Activated naive CD4-positive, alpha-beta T cell treated with anti-CD3 and anti-CD28 coated beads, Interleukin-2, amount 50 U/mL, for 72 hours (primary cell): Measurements from ENCODE around the gene SMC5. TPM values are rescaled to one million over a fixed set of nuclear protein-coding genes. Genes with fewer than 3 reads are reported as not detected.
A peak's percentile ranks its signal among the peaks of the same experiment; 100 is the strongest.

ENCODE experiments used
- ATAC-seq, 2 donors: fragments of 150-1000 bp; cut with Tn5 transposase; 2 replicates each; pipeline ENCODE4 v1.10.0; 2021; ENCODE audit warnings: mild to moderate bottlenecking in 2 of 2, moderate library complexity in 2 of 2
- DNase-seq, 2 donors: peaks; one replicate each; pipeline ENCODE4 v3.0.0; 2021 to 2022; ENCODE audit warnings: low spot score in 2 of 2
- H3K27ac Mint-ChIP-seq, 2 donors: one replicate each; pipeline ENCODE4 v1.8.0; 2022; ENCODE audit warnings: mild to moderate bottlenecking in 2 of 2, mixed read lengths in 2 of 2
- H3K36me3 Mint-ChIP-seq, 2 donors: one replicate each; pipeline ENCODE4 v1.8.0; 2022; ENCODE audit warnings: mixed read lengths in 2 of 2
- H3K9me3 Mint-ChIP-seq, 2 donors: one replicate each; pipeline ENCODE4 v1.8.0; 2022; ENCODE audit warnings: mixed read lengths in 2 of 2
- total RNA-seq, 2 donors: library from RNA; stranded (reverse); gene quantifications; one replicate each; pipeline ENCODE4 v1.2.3, GENCODE V29; 2022

Gene SMC5
- total RNA-seq, 2 donors from 2014 or later: 39.8 to 45.7 TPM

DNA sequence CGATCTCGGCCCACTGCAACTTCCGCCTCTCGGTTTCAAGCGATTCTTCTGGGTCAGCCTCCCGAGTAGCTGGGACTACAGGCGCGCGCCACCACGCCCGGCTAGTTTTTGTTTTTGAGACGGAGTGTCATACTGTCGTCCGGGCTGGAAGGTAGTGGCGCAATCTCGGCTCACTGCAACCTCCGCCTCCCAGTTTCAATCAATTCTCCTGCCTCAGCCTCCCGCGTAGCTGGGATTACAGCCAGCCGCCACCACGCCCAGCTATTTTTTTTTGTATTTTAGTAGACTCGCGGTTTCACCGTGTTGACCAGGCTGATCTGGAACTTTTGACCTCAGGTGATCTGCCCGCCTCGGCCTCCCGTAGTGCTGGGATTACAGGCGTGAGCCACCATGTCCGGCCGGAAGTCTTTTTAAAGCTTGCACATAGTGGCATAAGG lies 1.2 kb downstream of the SMC5 start:
- ATAC-seq: no peak
- Mint-ChIP-seq H3K36me3 (peaks cover 47 to 51% of the 10 kb centered on the region in 2 donors), H3K9me3 (no peaks in the 10 kb centered on the region), H3K27ac (peak overlapping the region; percentile 93 to 95)
- DNase-seq: no peak

DNA sequence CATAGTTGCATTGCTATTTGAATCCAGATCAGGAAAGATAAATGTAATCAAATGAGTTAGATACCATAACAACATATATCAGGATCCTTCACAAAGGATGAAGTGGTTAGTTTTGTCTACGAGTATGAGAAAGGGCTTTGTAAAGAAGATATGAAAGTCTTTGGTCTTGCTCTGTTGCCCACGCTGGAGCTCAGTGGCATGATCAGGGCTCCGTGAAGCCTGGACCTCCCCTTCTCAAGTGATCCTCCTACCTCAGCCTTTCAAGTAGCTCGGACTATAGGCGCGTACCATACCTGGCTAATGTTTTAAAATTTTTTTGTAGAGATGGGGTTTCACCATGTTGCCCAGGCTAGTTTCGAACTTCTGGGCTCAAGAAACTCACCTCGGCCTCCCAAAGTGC lies 1.8 kb downstream of the SMC5 start:
- no peaks in the 10 kb centered on the region for H3K9me3 Mint-ChIP-seq
- ATAC-seq: no peak
- peak overlapping the region; percentile 2 to 95 for H3K27ac Mint-ChIP-seq
- H3K36me3 Mint-ChIP-seq: peaks cover 48 to 52% of the 10 kb centered on the region in 2 donors
- DNase-seq: no peak

- ATAC-seq (no peak), DNase-seq (no peak)
- Mint-ChIP-seq H3K27ac (peak overlapping the region in 1 of 2 donors; percentile 33), H3K36me3 (peaks cover 48 to 52% of the 10 kb centered on the region in 2 donors), H3K9me3 (no peaks in the 10 kb centered on the region)
These were observed 2.5 kb downstream of the SMC5 start for GRCh38 chr9:70261131-70261870.

- Mint-ChIP-seq H3K27ac (peak overlapping the region in 1 of 2 donors; percentile 33), H3K36me3 (peaks cover 49 to 52% of the 10 kb centered on the region in 2 donors)
- no peak for ATAC-seq
These were observed 3.6 kb downstream of the SMC5 start for GRCh38 chr9:70262366-70262765.

DNA sequence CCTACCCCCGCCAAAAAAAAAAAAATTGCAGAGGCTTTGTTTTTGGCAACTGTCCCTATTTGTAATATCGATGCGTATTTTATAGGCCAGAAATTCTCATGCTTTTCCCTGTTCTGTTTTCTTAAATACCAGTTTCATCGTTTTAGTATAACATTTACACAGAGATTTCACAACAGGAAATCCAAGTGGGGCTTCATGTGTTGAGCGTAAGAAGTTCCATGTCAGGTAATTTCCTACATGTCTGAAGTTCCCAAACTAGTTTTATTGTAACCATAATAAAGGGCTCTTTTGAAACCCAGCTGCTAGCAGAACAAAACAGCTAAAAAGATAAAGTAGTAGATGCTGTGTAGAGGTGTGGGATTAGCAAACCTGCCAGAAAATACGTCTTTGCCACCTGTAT lies 4.2 kb downstream of the SMC5 start:
- no peaks in the 10 kb centered on the region for H3K9me3 Mint-ChIP-seq
- H3K36me3 Mint-ChIP-seq: peaks cover 50 to 54% of the 10 kb centered on the region in 2 donors
- DNase-seq (no peak), ATAC-seq (no peak)
- H3K27ac Mint-ChIP-seq: peak overlapping the region in 1 of 2 donors; percentile 33

More at GRCh38 chr9:70262366-70262765, 3.6 kb downstream of the SMC5 start:
- no peak for DNase-seq
- H3K9me3 Mint-ChIP-seq: no peaks in the 10 kb centered on the region

DNA sequence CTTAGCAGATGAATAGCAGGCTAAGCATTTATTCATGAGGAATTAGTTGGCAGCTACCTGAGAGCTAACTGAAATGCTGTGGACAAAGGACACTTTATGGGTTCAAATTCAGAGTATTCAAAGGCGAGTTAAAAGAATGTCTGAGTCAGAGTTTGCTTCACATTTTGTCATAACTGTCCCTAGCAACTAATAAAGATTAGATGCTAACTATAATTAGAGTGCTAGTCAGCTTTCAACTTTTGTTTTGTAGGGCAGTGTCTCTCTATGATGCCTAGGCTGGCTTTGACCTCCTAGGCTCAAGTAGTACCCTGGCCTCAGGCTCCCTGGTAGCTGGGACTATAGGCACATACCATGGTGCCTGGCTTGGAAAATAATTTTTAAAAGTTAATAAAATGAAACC lies 4.6 kb downstream of the SMC5 start:
- peaks cover 46 to 54% of the 10 kb centered on the region in 2 donors for H3K36me3 Mint-ChIP-seq
- H3K27ac Mint-ChIP-seq: no peak overlapping the region
- no peaks in the 10 kb centered on the region for H3K9me3 Mint-ChIP-seq
- no peak for ATAC-seq
- DNase-seq: no peak

GRCh38 chr9:70278305-70278704 lies 19.5 kb downstream of the SMC5 start:
- H3K36me3 Mint-ChIP-seq: peaks cover 5 to 15% of the 10 kb centered on the region in 2 donors
- no peak overlapping the region for H3K27ac Mint-ChIP-seq
- ATAC-seq: no peak
- DNase-seq: no peak
- H3K9me3 Mint-ChIP-seq: no peaks in the 10 kb centered on the region

DNA sequence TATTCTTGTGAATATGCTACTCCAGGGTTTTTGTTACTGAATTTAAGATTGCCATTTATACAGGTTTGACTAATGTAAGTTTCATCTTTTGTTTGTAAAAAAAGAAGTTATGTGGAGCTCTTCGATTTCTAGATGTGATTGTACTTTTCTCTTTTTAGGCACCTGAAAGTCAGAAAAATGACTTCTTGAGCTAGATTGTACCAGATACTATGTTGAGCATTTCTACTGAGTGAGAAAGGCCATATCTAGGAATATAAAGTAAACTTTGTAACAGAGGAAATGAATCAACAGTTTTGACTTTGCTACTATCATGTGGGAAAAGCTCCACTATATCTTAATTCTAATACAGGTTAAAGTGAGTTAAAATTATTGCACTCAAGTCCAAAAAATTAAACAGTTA lies 25.1 kb downstream of the SMC5 start:
- Mint-ChIP-seq H3K9me3 (no peaks in the 10 kb centered on the region), H3K36me3 (peaks cover 11 to 23% of the 10 kb centered on the region in 2 donors), H3K27ac (no peak overlapping the region)
- ATAC-seq: peak in 1 of 2 donors; percentile 64
- DNase-seq: no peak

DNA sequence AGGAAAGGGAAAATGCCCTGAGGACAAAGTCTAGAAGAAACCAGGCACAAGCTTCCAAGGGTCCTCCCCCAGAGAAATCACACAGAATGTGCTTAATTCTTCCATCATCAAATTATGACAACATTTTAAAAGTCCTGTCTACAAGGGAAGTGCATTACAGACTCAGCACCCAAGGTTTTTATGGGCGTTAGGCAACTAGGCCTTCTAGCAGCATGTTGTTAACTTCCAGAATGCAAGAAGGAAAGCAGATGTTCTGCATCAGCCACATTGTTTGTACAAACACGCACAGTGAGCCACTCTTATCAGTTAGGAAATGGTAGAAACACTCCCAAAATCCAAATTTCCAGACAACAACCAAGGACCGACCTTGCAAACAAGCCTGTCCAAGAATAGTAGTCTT lies 26.5 kb downstream of the SMC5 start:
- H3K9me3 Mint-ChIP-seq: no peaks in the 10 kb centered on the region
- DNase-seq: no peak
- H3K36me3 Mint-ChIP-seq: peaks cover 11 to 35% of the 10 kb centered on the region in 2 donors
- no peak overlapping the region for H3K27ac Mint-ChIP-seq
- ATAC-seq: no peak

DNA sequence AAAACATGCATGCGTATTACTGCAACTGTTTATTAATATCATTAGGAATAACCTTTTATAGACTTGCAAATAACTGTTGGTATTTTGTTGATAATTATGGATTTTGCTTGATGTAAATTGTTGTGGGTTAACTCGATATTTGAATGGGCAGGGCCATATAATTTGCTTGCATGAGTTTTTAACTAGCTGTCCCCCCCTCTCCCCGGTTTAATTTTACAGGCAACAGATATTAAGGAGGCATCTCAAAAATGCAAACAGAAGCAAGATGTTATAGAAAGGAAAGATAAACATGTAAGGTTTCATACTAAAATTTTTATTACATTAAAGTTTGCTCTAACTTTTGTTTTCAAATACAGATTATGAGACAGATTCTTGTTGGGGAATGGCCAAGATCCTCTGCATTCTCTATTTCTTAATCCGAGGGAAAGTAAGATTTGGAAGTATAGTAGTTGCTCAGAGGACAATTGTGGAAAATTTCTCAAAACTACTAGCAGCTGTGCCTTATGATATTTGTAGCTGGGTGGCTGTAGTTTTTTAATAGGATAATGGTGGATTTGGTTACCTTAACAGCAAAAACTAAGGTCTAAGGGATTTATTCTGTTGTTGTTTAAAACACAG lies 27.3 kb downstream of the SMC5 start:
- DNase-seq: no peak
- Mint-ChIP-seq H3K27ac (peak overlapping the region in 1 of 2 donors; percentile 62), H3K36me3 (peaks cover 17 to 43% of the 10 kb centered on the region in 2 donors), H3K9me3 (no peaks in the 10 kb centered on the region)
- ATAC-seq: no peak

DNA sequence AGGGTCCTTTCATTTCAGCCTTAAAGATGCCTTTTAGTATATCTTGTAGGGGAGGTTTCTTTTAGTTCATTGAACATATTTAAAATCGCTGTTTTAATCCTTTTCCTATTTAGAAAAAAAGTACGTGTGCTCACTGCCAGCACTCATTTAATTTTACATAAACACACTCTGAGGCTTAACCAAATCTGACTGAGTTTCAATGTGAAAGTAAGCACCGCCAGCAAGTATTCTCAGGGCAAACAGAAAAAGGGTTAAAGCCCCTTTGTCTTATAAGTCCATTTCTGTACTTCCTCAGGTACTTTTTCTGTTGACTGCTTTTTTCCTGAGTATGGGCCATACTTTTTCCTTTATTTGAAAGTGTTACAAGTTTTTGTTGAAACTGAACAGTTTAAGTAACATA lies 31.8 kb downstream of the SMC5 start:
- Mint-ChIP-seq H3K9me3 (peaks cover 0 to 11% of the 10 kb centered on the region in 2 donors), H3K36me3 (peaks cover 32 to 69% of the 10 kb centered on the region in 2 donors), H3K27ac (no peak overlapping the region)
- no peak for ATAC-seq
- no peak for DNase-seq

DNA sequence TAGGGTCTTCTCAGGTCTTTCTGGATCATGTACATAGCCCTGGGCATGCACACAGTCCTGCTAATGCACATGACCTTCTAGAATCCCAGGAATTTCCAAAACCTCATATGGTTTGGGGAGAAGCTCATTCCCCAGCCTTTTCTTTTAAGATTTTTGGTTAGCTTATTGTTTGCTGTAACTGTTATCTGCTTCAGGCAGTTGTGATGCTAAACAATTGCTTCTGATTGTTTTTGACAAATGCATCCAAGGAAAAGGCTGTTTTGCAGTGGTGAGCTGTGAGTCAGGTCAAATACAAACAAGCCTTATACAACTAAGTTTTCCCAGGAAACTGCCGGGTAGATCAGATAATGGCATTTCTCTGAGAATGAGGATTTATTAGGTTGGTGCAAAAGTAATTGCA lies 32.7 kb downstream of the SMC5 start:
- Mint-ChIP-seq H3K9me3 (peaks cover 0 to 11% of the 10 kb centered on the region in 2 donors), H3K27ac (no peak overlapping the region), H3K36me3 (peaks cover 32 to 69% of the 10 kb centered on the region in 2 donors)
- DNase-seq: no peak
- ATAC-seq: no peak

DNA sequence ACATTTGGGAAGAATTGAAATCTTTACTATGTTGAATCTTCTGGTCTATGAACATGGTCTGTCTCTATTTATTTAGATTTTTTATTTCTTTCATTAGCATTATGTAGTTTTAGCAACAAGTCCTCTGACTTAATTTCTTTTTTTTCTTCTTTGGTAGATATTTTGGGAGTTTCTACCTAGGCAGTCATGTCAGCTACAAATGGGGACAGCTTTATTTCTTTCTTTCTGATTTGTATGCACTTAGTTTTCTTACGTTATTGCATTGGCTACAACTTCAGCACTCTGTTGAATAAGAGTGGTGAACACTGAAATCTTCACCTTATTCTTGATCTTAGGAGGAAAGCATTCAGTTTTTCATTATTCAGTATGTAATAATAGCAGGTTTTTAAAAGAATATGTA lies 33.5 kb downstream of the SMC5 start:
- Mint-ChIP-seq H3K27ac (no peak overlapping the region), H3K9me3 (peaks cover 0 to 11% of the 10 kb centered on the region in 2 donors), H3K36me3 (peaks cover 31 to 69% of the 10 kb centered on the region in 2 donors)
- ATAC-seq (no peak), DNase-seq (no peak)

DNA sequence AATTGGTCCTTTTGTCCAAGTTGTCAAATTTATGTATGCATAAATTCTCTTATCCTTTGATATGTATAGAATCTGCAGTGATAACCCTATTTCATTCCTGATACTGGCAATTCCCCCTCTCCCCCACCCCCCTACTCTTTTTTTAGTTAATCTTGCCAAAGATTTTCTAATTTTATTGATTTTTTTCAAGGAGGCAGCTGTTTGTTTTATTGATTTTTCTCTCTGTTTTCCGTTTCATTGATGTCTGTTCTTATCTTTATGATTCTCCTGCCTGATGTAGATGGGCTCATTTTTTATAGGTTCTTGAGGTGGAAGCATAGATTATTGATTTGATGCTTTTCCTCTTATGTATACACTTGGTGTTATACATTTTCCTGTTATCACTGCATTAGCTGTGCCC lies 34.4 kb downstream of the SMC5 start:
- H3K9me3 Mint-ChIP-seq: peaks cover 0 to 11% of the 10 kb centered on the region in 2 donors
- ATAC-seq: no peak
- peaks cover 26 to 69% of the 10 kb centered on the region in 2 donors for H3K36me3 Mint-ChIP-seq
- H3K27ac Mint-ChIP-seq: no peak overlapping the region
- no peak for DNase-seq

- Mint-ChIP-seq H3K36me3 (peaks cover 26 to 64% of the 10 kb centered on the region in 2 donors), H3K27ac (no peak overlapping the region), H3K9me3 (peaks cover 0 to 11% of the 10 kb centered on the region in 2 donors)
- DNase-seq: no peak
- no peak for ATAC-seq
These were observed 38.4 kb downstream of the SMC5 start for GRCh38 chr9:70297141-70297540.

DNA sequence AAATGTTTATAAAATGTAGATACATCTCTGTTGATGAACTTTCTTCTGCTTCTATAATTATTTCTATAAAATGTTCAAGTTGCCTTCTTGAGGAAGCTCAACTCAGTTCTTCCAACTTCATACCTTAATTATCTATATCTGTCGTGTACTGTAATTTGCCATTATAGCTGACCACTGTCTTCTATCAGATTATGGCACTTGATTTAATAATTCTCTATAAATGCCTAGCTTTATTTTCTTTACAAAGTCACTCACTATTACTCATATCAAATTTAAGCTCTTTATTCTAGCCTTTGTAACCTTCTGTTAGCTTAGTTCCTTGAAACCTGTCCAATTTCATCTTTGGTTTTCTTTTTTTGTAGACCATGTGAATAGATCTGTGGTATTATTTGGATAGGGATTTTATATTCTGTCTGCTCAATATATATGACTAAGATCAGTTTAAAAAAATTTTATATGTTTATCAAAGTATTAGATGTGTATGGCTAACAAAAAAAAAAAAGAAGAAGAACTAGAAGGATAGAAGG lies 39.5 kb downstream of the SMC5 start:
- Mint-ChIP-seq H3K27ac (no peak overlapping the region), H3K9me3 (peaks cover 0 to 11% of the 10 kb centered on the region in 2 donors), H3K36me3 (peaks cover 25 to 52% of the 10 kb centered on the region in 2 donors)
- no peak for ATAC-seq
- no peak for DNase-seq

DNA sequence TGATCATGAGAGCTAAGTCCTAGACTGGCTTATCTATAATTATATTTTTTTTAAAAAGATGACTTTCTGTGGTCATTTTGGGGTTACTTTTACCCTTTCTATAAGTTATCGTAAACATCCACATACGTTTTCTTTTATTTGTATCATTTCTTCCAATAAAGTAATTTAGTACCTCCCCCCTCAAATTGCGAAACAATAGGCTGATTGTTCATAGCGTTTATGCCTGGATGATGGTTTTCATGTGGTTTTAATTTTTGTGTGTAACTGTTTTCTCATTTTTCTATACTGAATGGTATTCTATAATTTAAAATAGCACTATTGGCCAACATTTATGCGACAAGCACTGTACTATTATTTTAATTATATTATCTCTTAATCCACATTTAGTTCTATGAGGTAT lies 44.5 kb downstream of the SMC5 start:
- ATAC-seq: no peak
- Mint-ChIP-seq H3K27ac (no peak overlapping the region), H3K9me3 (no peaks in the 10 kb centered on the region), H3K36me3 (peaks cover 21 to 29% of the 10 kb centered on the region in 2 donors)
- no peak for DNase-seq
